GM23338 (cell line): ENCODE results near the gene PEPD. TPM values are rescaled to one million over a fixed set of nuclear protein-coding genes. Genes with fewer than 3 reads are reported as not detected.

ENCODE experiments used
- ATAC-seq: fragments of 200-7000 bp; cut with Tn5 transposase; 3 replicates; pipeline ENCODE4 v1.9.1; 2020
- DNase-seq: peaks from one replicate; pipeline ENCODE4 v3.0.0-alpha.2; 2015; ENCODE audit warnings: low spot score
- H2AFZ ChIP-seq: fragments of 200-600 bp; sonication (generic); 2 replicates; pipeline ENCODE4 v1.8.0; 2016; ENCODE audit warnings: antibody characterized with exemption, mild to moderate bottlenecking, moderate library complexity
- H3F3A ChIP-seq: fragments of 200-600 bp; sonication (generic); replicated peaks from 2 replicates; pipeline ENCODE4 v1.8.0; 2017; ENCODE audit warnings: antibody characterized with exemption, mixed run types, low read depth
- H3K27ac ChIP-seq: fragments of 200-600 bp; sonication (generic); 2 replicates; pipeline ENCODE4 v1.6.1; 2016; ENCODE audit warnings: low read depth
- H3K27me3 ChIP-seq: fragments of 200-600 bp; sonication (generic); 2 replicates; pipeline ENCODE4 v1.8.0; 2016; ENCODE audit warnings: mild to moderate bottlenecking, mixed run types, moderate library complexity; ENCODE audit not compliant: insufficient read depth
- H3K36me3 ChIP-seq: fragments of 200-600 bp; sonication (generic); 2 replicates; pipeline ENCODE4 v1.8.0; 2016; ENCODE audit warnings: mild to moderate bottlenecking; ENCODE audit not compliant: insufficient read depth
- H3K4me1 ChIP-seq: fragments of 200-600 bp; sonication (generic); 2 replicates; pipeline ENCODE4 v1.8.0; 2016; ENCODE audit warnings: mild to moderate bottlenecking, moderate library complexity; ENCODE audit not compliant: insufficient read depth
- H3K4me2 ChIP-seq: fragments of 200-600 bp; sonication (generic); 2 replicates; pipeline ENCODE4 v1.7.1; 2017; ENCODE audit warnings: mixed run types
- H3K4me3 ChIP-seq: fragments of 200-600 bp; sonication (generic); 2 replicates; pipeline ENCODE4 v1.6.1; 2016; ENCODE audit warnings: mixed run types
- H3K79me2 ChIP-seq: fragments of 200-600 bp; sonication (generic); replicated peaks from 2 replicates; pipeline ENCODE4 v1.8.0; 2017; ENCODE audit warnings: mild to moderate bottlenecking; ENCODE audit not compliant: insufficient read depth
- H3K9me2 ChIP-seq: fragments of 200-600 bp; sonication (generic); 2 replicates; pipeline ENCODE4 v1.8.0; 2017; ENCODE audit not compliant: insufficient read depth
- H4K20me1 ChIP-seq: fragments of 200-600 bp; sonication (generic); replicated peaks from 2 replicates; pipeline ENCODE4 v1.8.0; 2017; ENCODE audit warnings: mild to moderate bottlenecking; ENCODE audit not compliant: insufficient read depth
- H3K27ac Mint-ChIP-seq: 2 replicates; pipeline ENCODE4 v1.8.0; 2020; ENCODE audit warnings: inconsistent platforms, mild to moderate bottlenecking, moderate library complexity, mixed read lengths
- H3K27me3 Mint-ChIP-seq: 3 replicates; pipeline ENCODE4 v1.8.0; 2022; ENCODE audit warnings: low read depth, mild to moderate bottlenecking, moderate library complexity, mixed read lengths, inconsistent platforms; ENCODE audit not compliant: insufficient read depth, poor library complexity
- H3K36me3 Mint-ChIP-seq: 3 replicates; pipeline ENCODE4 v1.8.0; 2021; ENCODE audit warnings: low read depth, mild to moderate bottlenecking, inconsistent platforms, moderate library complexity, mixed read lengths
- H3K4me1 Mint-ChIP-seq: 3 replicates; pipeline ENCODE4 v1.8.0; 2020; ENCODE audit warnings: mild to moderate bottlenecking, inconsistent platforms, mixed read lengths
- H3K4me3 Mint-ChIP-seq: 3 replicates; pipeline ENCODE4 v1.8.0; 2021; ENCODE audit warnings: moderate library complexity, mild to moderate bottlenecking, inconsistent platforms, mixed read lengths
- H3K9me3 Mint-ChIP-seq: 3 replicates; pipeline ENCODE4 v1.8.0; 2020; ENCODE audit warnings: moderate library complexity, mild to moderate bottlenecking, inconsistent platforms, mixed read lengths
- CREB1 ChIP-seq: fragments of 250-450 bp; sonication (Bioruptor Pico); IDR thresholded peaks from 2 replicates; pipeline ENCODE4 v1.5.0; 2020; ENCODE audit warnings: low read depth, mild to moderate bottlenecking, moderate library complexity
- EZH2 ChIP-seq: fragments of 200-600 bp; sonication (generic); IDR thresholded peaks from one replicate; pipeline ENCODE4 v1.8.0; 2017; ENCODE audit warnings: antibody characterized with exemption, mild to moderate bottlenecking, low read depth; ENCODE audit not compliant: unreplicated experiment
- EZH2phosphoT487 ChIP-seq: fragments of 200-600 bp; sonication (generic); IDR thresholded peaks from one replicate; pipeline ENCODE4 v1.8.1; 2018; ENCODE audit warnings: antibody characterized with exemption; ENCODE audit not compliant: unreplicated experiment
- JUNB ChIP-seq: IDR thresholded peaks from one replicate; pipeline ENCODE4 v1.6.1; 2016; ENCODE audit warnings: antibody characterized with exemption; ENCODE audit not compliant: unreplicated experiment
- NANOG ChIP-seq: IDR thresholded peaks from 2 replicates; pipeline ENCODE4 v1.6.1; 2016; ENCODE audit warnings: antibody characterized with exemption, borderline replicate concordance
- POLR2AphosphoS5 ChIP-seq: IDR thresholded peaks from 2 replicates; pipeline ENCODE4 v1.6.1; 2016; ENCODE audit warnings: antibody characterized with exemption, low read depth
- STAT1 ChIP-seq: IDR thresholded peaks from one replicate; pipeline ENCODE4 v1.6.1; 2016; ENCODE audit warnings: antibody characterized with exemption; ENCODE audit not compliant: unreplicated experiment
- ZNF114 ChIP-seq: fragments of 250-450 bp; sonication (Bioruptor Pico); IDR thresholded peaks from 2 replicates; pipeline ENCODE4 v1.5.0; 2020; ENCODE audit warnings: mild to moderate bottlenecking, moderate library complexity
- ZNF331 ChIP-seq: fragments of 250-450 bp; sonication (Bioruptor Pico); IDR thresholded peaks from 2 replicates; pipeline ENCODE4 v1.5.0; 2020; ENCODE audit warnings: low read depth, mild to moderate bottlenecking, moderate library complexity
- polyA plus RNA-seq: library from polyadenylated mRNA; unstranded; fragments of >200 nt; fragmentation: Nextera tagmentation; extraction: Ambion mirVana; gene quantifications from 2 replicates; pipeline ENCODE4 v1.2.1, GENCODE V29; 2016
- total RNA-seq: library from RNA; depleted of rRNA; stranded (reverse); fragments of >200 nt; shearing (Covaris generic); gene quantifications from 2 replicates; pipeline ENCODE4 v1.2.3, GENCODE V29; 2014
- TF ChIP-seq, protein P1 (sequence below): IDR thresholded peaks from one replicate; pipeline ENCODE4 v1.6.1; 2018; ENCODE audit warnings: antibody characterized with exemption; ENCODE audit not compliant: unreplicated experiment
- TF ChIP-seq, protein P2 (sequence below): fragments of 250-450 bp; sonication (Bioruptor Pico); IDR thresholded peaks from 2 replicates; pipeline ENCODE4 v1.5.0; 2020; ENCODE audit warnings: mild to moderate bottlenecking, moderate library complexity
- TF ChIP-seq, protein P3 (sequence below): IDR thresholded peaks from 2 replicates; pipeline ENCODE4 v1.6.1; 2016; ENCODE audit warnings: antibody characterized with exemption
- TF ChIP-seq, protein P4 (sequence below), 2 experiments: fragments of 200-600 bp in 1 of 2; sonication (generic) in 1 of 2; conservative IDR thresholded peaks; 2 replicates each; pipeline versions ENCODE4 v1.5.1 to v1.6.1; 2016 to 2017; ENCODE audit warnings: antibody characterized with exemption in 2 of 2, low read depth in 2 of 2, mild to moderate bottlenecking in 2 of 2, moderate library complexity in 1 of 2

PEPD gene
- total and polyA plus RNA-seq, 2 experiments from 2014 or later = 81.7 to 89.2 TPM

DNA sequence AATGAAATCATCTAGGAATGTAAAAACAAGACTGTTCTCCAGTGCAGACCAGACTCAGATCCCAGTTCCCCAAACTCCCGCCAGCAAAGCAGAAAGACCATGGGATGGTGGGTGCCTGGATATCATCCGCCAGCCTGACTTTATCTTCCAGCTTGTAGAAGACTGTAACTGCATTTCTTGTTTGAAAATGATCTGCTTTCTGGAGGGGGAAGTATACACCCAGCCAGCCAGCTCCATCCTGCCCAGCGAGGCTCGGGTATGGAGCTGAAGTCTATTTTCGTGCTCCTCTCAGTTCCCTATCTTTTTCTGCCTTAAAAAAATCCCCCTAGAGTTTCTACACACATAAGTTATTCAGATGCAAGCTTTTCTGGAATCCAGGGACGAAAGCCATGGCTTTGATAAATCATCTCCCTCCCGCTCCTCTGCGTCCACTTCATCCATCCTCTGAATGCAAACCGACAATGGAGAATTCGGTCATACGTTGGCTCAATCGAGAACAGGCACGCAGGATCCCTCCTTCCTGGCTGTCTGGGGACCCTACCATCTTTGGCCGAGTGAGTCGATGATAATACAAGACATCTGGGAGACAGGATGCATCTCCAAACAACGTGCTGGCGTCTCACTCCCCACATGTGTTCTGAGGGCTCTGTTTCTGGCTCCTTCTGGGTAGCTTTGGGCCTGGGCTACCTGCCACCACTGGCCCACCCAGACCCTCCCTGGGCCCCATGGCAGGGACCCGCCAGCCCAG, 116.9 kb downstream of the PEPD start:
- H3K9me2 ChIP-seq = no peaks in the 10 kb centered on the region
- H3K36me3 ChIP-seq = no peaks in the 10 kb centered on the region
- H3K4me1 ChIP-seq = no peaks in the 10 kb centered on the region; the same call in 1 of the 2 replicates
- no peaks in the 10 kb centered on the region for H3K27me3 ChIP-seq
- H3K4me2 ChIP-seq = no peak overlapping the region
- Mint-ChIP-seq H3K27ac (no peak overlapping the region), H3K9me3 (no peaks in the 10 kb centered on the region), H3K4me1 (peaks cover 7% of the 10 kb centered on the region), H3K36me3 (no peaks in the 10 kb centered on the region), H3K27me3 (peaks cover 4% of the 10 kb centered on the region), H3K4me3 (no peak overlapping the region)
- H3K27ac ChIP-seq = no peak overlapping the region
- no peaks in the 10 kb centered on the region for H4K20me1 ChIP-seq
- ATAC-seq (no peak), DNase-seq (no peak)
- no peak overlapping the region for H2AFZ ChIP-seq
- no peaks in the 10 kb centered on the region for H3F3A ChIP-seq
- no peak for TF ChIP-seq POLR2AphosphoS5
- TF ChIP-seq EZH2 = no peak
- no peak for TF ChIP-seq CREB1
- no peak for TF ChIP-seq JUNB
- no peak for TF ChIP-seq STAT1
- TF ChIP-seq, protein P1, sequence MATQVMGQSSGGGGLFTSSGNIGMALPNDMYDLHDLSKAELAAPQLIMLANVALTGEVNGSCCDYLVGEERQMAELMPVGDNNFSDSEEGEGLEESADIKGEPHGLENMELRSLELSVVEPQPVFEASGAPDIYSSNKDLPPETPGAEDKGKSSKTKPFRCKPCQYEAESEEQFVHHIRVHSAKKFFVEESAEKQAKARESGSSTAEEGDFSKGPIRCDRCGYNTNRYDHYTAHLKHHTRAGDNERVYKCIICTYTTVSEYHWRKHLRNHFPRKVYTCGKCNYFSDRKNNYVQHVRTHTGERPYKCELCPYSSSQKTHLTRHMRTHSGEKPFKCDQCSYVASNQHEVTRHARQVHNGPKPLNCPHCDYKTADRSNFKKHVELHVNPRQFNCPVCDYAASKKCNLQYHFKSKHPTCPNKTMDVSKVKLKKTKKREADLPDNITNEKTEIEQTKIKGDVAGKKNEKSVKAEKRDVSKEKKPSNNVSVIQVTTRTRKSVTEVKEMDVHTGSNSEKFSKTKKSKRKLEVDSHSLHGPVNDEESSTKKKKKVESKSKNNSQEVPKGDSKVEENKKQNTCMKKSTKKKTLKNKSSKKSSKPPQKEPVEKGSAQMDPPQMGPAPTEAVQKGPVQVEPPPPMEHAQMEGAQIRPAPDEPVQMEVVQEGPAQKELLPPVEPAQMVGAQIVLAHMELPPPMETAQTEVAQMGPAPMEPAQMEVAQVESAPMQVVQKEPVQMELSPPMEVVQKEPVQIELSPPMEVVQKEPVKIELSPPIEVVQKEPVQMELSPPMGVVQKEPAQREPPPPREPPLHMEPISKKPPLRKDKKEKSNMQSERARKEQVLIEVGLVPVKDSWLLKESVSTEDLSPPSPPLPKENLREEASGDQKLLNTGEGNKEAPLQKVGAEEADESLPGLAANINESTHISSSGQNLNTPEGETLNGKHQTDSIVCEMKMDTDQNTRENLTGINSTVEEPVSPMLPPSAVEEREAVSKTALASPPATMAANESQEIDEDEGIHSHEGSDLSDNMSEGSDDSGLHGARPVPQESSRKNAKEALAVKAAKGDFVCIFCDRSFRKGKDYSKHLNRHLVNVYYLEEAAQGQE = no peak
- TF ChIP-seq ZNF114 (CRISPR knock-in tag) = no peak
- TF ChIP-seq EZH2phosphoT487 = no peak
- TF ChIP-seq, protein P2, sequence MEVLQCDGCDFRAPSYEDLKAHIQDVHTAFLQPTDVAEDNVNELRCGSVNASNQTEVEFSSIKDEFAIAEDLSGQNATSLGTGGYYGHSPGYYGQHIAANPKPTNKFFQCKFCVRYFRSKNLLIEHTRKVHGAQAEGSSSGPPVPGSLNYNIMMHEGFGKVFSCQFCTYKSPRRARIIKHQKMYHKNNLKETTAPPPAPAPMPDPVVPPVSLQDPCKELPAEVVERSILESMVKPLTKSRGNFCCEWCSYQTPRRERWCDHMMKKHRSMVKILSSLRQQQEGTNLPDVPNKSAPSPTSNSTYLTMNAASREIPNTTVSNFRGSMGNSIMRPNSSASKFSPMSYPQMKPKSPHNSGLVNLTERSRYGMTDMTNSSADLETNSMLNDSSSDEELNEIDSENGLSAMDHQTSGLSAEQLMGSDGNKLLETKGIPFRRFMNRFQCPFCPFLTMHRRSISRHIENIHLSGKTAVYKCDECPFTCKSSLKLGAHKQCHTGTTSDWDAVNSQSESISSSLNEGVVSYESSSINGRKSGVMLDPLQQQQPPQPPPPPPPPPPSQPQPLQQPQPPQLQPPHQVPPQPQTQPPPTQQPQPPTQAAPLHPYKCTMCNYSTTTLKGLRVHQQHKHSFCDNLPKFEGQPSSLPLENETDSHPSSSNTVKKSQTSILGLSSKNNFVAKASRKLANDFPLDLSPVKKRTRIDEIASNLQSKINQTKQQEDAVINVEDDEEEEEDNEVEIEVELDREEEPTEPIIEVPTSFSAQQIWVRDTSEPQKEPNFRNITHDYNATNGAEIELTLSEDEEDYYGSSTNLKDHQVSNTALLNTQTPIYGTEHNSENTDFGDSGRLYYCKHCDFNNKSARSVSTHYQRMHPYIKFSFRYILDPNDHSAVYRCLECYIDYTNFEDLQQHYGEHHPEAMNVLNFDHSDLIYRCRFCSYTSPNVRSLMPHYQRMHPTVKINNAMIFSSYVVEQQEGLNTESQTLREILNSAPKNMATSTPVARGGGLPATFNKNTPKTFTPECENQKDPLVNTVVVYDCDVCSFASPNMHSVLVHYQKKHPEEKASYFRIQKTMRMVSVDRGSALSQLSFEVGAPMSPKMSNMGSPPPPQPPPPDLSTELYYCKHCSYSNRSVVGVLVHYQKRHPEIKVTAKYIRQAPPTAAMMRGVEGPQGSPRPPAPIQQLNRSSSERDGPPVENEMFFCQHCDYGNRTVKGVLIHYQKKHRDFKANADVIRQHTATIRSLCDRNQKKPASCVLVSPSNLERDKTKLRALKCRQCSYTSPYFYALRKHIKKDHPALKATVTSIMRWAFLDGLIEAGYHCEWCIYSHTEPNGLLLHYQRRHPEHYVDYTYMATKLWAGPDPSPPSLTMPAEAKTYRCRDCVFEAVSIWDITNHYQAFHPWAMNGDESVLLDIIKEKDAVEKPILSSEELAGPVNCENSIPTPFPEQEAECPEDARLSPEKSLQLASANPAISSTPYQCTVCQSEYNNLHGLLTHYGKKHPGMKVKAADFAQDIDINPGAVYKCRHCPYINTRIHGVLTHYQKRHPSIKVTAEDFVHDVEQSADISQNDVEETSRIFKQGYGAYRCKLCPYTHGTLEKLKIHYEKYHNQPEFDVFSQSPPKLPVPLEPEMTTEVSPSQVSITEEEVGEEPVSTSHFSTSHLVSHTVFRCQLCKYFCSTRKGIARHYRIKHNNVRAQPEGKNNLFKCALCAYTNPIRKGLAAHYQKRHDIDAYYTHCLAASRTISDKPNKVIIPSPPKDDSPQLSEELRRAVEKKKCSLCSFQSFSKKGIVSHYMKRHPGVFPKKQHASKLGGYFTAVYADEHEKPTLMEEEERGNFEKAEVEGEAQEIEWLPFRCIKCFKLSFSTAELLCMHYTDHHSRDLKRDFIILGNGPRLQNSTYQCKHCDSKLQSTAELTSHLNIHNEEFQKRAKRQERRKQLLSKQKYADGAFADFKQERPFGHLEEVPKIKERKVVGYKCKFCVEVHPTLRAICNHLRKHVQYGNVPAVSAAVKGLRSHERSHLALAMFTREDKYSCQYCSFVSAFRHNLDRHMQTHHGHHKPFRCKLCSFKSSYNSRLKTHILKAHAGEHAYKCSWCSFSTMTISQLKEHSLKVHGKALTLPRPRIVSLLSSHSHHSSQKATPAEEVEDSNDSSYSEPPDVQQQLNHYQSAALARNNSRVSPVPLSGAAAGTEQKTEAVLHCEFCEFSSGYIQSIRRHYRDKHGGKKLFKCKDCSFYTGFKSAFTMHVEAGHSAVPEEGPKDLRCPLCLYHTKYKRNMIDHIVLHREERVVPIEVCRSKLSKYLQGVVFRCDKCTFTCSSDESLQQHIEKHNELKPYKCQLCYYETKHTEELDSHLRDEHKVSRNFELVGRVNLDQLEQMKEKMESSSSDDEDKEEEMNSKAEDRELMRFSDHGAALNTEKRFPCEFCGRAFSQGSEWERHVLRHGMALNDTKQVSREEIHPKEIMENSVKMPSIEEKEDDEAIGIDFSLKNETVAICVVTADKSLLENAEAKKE (CRISPR knock-in tag) = no peak
- TF ChIP-seq NANOG = no peak
- TF ChIP-seq, protein P3, sequence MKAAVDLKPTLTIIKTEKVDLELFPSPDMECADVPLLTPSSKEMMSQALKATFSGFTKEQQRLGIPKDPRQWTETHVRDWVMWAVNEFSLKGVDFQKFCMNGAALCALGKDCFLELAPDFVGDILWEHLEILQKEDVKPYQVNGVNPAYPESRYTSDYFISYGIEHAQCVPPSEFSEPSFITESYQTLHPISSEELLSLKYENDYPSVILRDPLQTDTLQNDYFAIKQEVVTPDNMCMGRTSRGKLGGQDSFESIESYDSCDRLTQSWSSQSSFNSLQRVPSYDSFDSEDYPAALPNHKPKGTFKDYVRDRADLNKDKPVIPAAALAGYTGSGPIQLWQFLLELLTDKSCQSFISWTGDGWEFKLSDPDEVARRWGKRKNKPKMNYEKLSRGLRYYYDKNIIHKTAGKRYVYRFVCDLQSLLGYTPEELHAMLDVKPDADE = no peak
- TF ChIP-seq, protein P4, sequence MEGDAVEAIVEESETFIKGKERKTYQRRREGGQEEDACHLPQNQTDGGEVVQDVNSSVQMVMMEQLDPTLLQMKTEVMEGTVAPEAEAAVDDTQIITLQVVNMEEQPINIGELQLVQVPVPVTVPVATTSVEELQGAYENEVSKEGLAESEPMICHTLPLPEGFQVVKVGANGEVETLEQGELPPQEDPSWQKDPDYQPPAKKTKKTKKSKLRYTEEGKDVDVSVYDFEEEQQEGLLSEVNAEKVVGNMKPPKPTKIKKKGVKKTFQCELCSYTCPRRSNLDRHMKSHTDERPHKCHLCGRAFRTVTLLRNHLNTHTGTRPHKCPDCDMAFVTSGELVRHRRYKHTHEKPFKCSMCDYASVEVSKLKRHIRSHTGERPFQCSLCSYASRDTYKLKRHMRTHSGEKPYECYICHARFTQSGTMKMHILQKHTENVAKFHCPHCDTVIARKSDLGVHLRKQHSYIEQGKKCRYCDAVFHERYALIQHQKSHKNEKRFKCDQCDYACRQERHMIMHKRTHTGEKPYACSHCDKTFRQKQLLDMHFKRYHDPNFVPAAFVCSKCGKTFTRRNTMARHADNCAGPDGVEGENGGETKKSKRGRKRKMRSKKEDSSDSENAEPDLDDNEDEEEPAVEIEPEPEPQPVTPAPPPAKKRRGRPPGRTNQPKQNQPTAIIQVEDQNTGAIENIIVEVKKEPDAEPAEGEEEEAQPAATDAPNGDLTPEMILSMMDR (conservative IDR thresholded peaks at IDR 0.05; ENCODE audit: low read depth in 2 of 2) = no peak
- TF ChIP-seq ZNF331 = no peak
- no peak overlapping the region for H3K4me3 ChIP-seq
- no peaks in the 10 kb centered on the region for H3K79me2 ChIP-seq
